Measurements from ENCODE around the gene SUFU.
A peak's percentile ranks its signal among the peaks of the same experiment; 100 is the strongest.
"Not testable (repeated sequence)": the region's sequence is repeated elsewhere in the genome, so short reads cannot be mapped to it uniquely, and the experiment has no call there.

SUFU gene

GRCh38 chr10:102654969-102655368, 151.2 kb downstream of the SUFU start:
- DNase-seq (ENCODE audit: insufficient read length) (no peak), FAIRE-seq (no peak)
- no peak for TF ChIP-seq POLR2A (IDR thresholded peaks at IDR 0.05; ENCODE audit: low read depth, low read length)
- no peak for TF ChIP-seq TAF1 (IDR thresholded peaks at IDR 0.05; ENCODE audit: borderline replicate concordance, low read depth, low read length)
- no peak for TF ChIP-seq POLR2AphosphoS5 (IDR thresholded peaks at IDR 0.05; ENCODE audit: low read depth, low read length)

GRCh38 chr10:102656026-102656425, 152.3 kb downstream of the SUFU start:
- DNase-seq (ENCODE audit: insufficient read length) (no peak), FAIRE-seq (no peak)
- TF ChIP-seq TAF1 (IDR thresholded peaks at IDR 0.05; ENCODE audit: borderline replicate concordance, low read depth, low read length) (no peak), POLR2AphosphoS5 (IDR thresholded peaks at IDR 0.05; ENCODE audit: low read depth, low read length) (no peak), POLR2A (IDR thresholded peaks at IDR 0.05; ENCODE audit: low read depth, low read length) (no peak)

GRCh38 chr10:102656791-102657371, 153.1 kb downstream of the SUFU start:
- FAIRE-seq (no peak), DNase-seq (ENCODE audit: insufficient read length) (no peak)
- TF ChIP-seq POLR2AphosphoS5 (IDR thresholded peaks at IDR 0.05; ENCODE audit: low read depth, low read length) (no peak), POLR2A (IDR thresholded peaks at IDR 0.05; ENCODE audit: low read depth, low read length) (no peak), TAF1 (IDR thresholded peaks at IDR 0.05; ENCODE audit: borderline replicate concordance, low read depth, low read length) (no peak)

GRCh38 chr10:102657451-102657850, 153.7 kb downstream of the SUFU start:
- TF ChIP-seq TAF1 (IDR thresholded peaks at IDR 0.05; ENCODE audit: borderline replicate concordance, low read depth, low read length) (no peak), POLR2AphosphoS5 (IDR thresholded peaks at IDR 0.05; ENCODE audit: low read depth, low read length) (no peak), POLR2A (IDR thresholded peaks at IDR 0.05; ENCODE audit: low read depth, low read length) (no peak)
- DNase-seq (ENCODE audit: insufficient read length) (no peak), FAIRE-seq (no peak)

GRCh38 chr10:102657984-102658724, 154.4 kb downstream of the SUFU start:
- no peak for FAIRE-seq
- TF ChIP-seq POLR2A (IDR thresholded peaks at IDR 0.05; ENCODE audit: low read depth, low read length) = no peak; the same call in 1 of the 2 replicates
- no peak for TF ChIP-seq POLR2AphosphoS5 (IDR thresholded peaks at IDR 0.05; ENCODE audit: low read depth, low read length)
- TF ChIP-seq TAF1 (IDR thresholded peaks at IDR 0.05; ENCODE audit: borderline replicate concordance, low read depth, low read length) = no peak
- DNase-seq (ENCODE audit: insufficient read length) = no peak

GRCh38 chr10:102658802-102659201, 155.0 kb downstream of the SUFU start:
- no peak for DNase-seq (ENCODE audit: insufficient read length)
- no peak for FAIRE-seq
- TF ChIP-seq POLR2AphosphoS5 (IDR thresholded peaks at IDR 0.05; ENCODE audit: low read depth, low read length) = no peak
- no peak; the same call in 1 of the 2 replicates for TF ChIP-seq POLR2A (IDR thresholded peaks at IDR 0.05; ENCODE audit: low read depth, low read length)
- TF ChIP-seq TAF1 (IDR thresholded peaks at IDR 0.05; ENCODE audit: borderline replicate concordance, low read depth, low read length) = no peak

- TF ChIP-seq TAF1 (IDR thresholded peaks at IDR 0.05; ENCODE audit: borderline replicate concordance, low read depth, low read length) (0 out of 2 replicates have a peak, but pooled peaks have one; percentile 24), POLR2AphosphoS5 (IDR thresholded peaks at IDR 0.05; ENCODE audit: low read depth, low read length) (peak; percentile 57), POLR2A (IDR thresholded peaks at IDR 0.05; ENCODE audit: low read depth, low read length) (peak; percentile 62; the same call in 1 of the 2 replicates)
- FAIRE-seq = peak; percentile 98
- peak; percentile 94 for DNase-seq (ENCODE audit: insufficient read length)
Measured at GRCh38 chr10:102660888-102661657, 157.3 kb downstream of the SUFU start.

GRCh38 chr10:102661658-102662028, 157.9 kb downstream of the SUFU start:
- TF ChIP-seq POLR2A (IDR thresholded peaks at IDR 0.05; ENCODE audit: low read depth, low read length) (no peak), POLR2AphosphoS5 (IDR thresholded peaks at IDR 0.05; ENCODE audit: low read depth, low read length) (no peak), TAF1 (IDR thresholded peaks at IDR 0.05; ENCODE audit: borderline replicate concordance, low read depth, low read length) (no peak)
- FAIRE-seq = no peak

GRCh38 chr10:102665904-102666509, 162.2 kb downstream of the SUFU start:
- FAIRE-seq (no peak), DNase-seq (ENCODE audit: insufficient read length) (no peak)
- no peak for TF ChIP-seq POLR2AphosphoS5 (IDR thresholded peaks at IDR 0.05; ENCODE audit: low read depth, low read length)
- no peak for TF ChIP-seq POLR2A (IDR thresholded peaks at IDR 0.05; ENCODE audit: low read depth, low read length)

More at GRCh38 chr10:102661658-102662028, 157.9 kb downstream of the SUFU start:
- DNase-seq (ENCODE audit: insufficient read length) = no peak

GRCh38 chr10:102667411-102667810, 163.6 kb downstream of the SUFU start:
- DNase-seq (ENCODE audit: insufficient read length); FAIRE-seq: not testable (repeated sequence)

GRCh38 chr10:102668326-102669107, 164.7 kb downstream of the SUFU start:
- TF ChIP-seq POLR2A (IDR thresholded peaks at IDR 0.05; ENCODE audit: low read depth, low read length) (no peak), TAF1 (IDR thresholded peaks at IDR 0.05; ENCODE audit: borderline replicate concordance, low read depth, low read length) (no peak), POLR2AphosphoS5 (IDR thresholded peaks at IDR 0.05; ENCODE audit: low read depth, low read length) (no peak)
- FAIRE-seq (no peak), DNase-seq (ENCODE audit: insufficient read length) (no peak)
